Astrocyte of the cerebellum (primary cell): ENCODE measurements around the gene FAM78B.

ENCODE experiments used
- DNase-seq: peaks from one replicate; pipeline ENCODE4 v3.0.0-alpha.2; 2011; ENCODE audit warnings: low read depth
- H3K4me3 ChIP-seq: 2 replicates; pipeline ENCODE4 v1.5.1; 2011; ENCODE audit warnings: mild to moderate bottlenecking, low read depth, low read length, moderate library complexity
- CTCF ChIP-seq: IDR thresholded peaks from 2 replicates; pipeline ENCODE4 v1.5.1; 2012; ENCODE audit warnings: low read length, low read depth, moderate library complexity, mild to moderate bottlenecking; ENCODE audit errors: missing control alignments
- in situ Hi-C: cut with HindIII; loops from 2 replicates; pipeline ENCODE4 v1.10.0; 2017; ENCODE audit warnings: low sequenced_read_pairs

The FAM78B gene

GRCh38 chr1:166132496-166132895 is 34.3 kb downstream of the FAM78B start:
- no peak for DNase-seq
- in situ Hi-C loops: no loop called here
- no peak overlapping the region for H3K4me3 ChIP-seq
- no peak for TF ChIP-seq CTCF

GRCh38 chr1:166129006-166129405 is 37.8 kb downstream of the FAM78B start:
- in situ Hi-C loops: no loop called here

GRCh38 chr1:166128195-166128594 is 38.6 kb downstream of the FAM78B start:
- H3K4me3 ChIP-seq: no peak overlapping the region
- in situ Hi-C loops: no loop called here
- no peak for DNase-seq
- TF ChIP-seq CTCF: no peak

More at GRCh38 chr1:166129006-166129405, 37.8 kb downstream of the FAM78B start:
- no peak overlapping the region for H3K4me3 ChIP-seq
- DNase-seq: no peak
- TF ChIP-seq CTCF: no peak

DNA sequence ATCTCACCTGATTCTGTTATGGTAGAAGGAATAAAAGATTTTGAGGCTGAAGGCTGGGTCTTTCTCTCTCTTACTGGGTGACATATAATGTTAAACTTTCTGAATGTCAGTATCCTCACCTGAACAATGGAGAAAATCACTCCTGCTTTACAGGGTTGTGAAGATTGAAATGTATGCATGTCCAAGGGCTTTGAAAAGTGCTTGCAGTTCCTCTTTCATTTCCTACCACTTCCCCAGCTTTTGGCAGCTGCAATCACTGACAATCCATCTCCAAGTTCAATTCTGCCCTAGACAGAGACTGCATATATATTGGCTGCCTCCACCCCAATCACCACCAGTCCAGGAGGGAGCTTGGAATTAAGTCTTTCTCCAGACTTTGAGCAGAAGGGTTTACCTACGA is 39.8 kb downstream of the FAM78B start:
- in situ Hi-C loops: no loop called here

GRCh38 chr1:166122873-166123466 is 43.8 kb downstream of the FAM78B start:
- TF ChIP-seq CTCF: no peak
- H3K4me3 ChIP-seq: no peak overlapping the region
- in situ Hi-C loops: no loop called here
- DNase-seq: no peak

More for the DNA sequence above, 39.8 kb downstream of the FAM78B start:
- no peak for DNase-seq
- no peak overlapping the region for H3K4me3 ChIP-seq
- TF ChIP-seq CTCF: no peak

DNA sequence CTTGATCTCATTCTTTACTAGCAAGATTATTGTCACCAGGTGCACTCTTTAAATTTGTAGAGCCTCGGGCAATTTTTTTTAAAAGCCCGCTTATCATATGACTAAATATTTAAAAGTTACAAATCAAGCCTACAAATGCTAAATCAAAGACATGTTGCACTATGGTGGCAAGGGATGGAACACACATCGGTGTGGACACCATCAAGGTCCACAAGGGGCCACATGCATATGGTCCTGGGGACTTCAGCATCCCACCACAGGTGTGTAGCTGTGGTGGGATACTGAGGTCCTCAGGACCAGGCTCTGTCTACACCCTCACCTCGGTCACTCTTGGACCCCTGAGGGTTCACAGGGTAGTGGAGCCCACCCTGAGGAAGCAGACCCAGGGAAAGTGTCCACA is 45.8 kb downstream of the FAM78B start:
- DNase-seq: no peak
- TF ChIP-seq CTCF: no peak
- no peak overlapping the region for H3K4me3 ChIP-seq
- in situ Hi-C loops: no loop called here
